GM12875 (cell line): ENCODE measurements around the gene ATM.
"Not testable (repeated sequence)": the region's sequence is repeated elsewhere in the genome, so short reads cannot be mapped to it uniquely, and the experiment has no call there.

Experiments
- H3K4me3 ChIP-seq: one replicate; pipeline ENCODE4 v1.5.1; 2011; ENCODE audit warnings: low read depth, low read length, control low read depth
- CTCF ChIP-seq: IDR thresholded peaks from 2 replicates; pipeline ENCODE4 v1.5.1; 2011; ENCODE audit warnings: low read depth, mild to moderate bottlenecking, control low read depth, inconsistent platforms, low read length, moderate library complexity, borderline replicate concordance; ENCODE audit not compliant: insufficient read depth

ATM gene

GRCh38 chr11:108369064-108369463, 146.2 kb downstream of the ATM start:
- TF ChIP-seq CTCF, result no peak

DNA sequence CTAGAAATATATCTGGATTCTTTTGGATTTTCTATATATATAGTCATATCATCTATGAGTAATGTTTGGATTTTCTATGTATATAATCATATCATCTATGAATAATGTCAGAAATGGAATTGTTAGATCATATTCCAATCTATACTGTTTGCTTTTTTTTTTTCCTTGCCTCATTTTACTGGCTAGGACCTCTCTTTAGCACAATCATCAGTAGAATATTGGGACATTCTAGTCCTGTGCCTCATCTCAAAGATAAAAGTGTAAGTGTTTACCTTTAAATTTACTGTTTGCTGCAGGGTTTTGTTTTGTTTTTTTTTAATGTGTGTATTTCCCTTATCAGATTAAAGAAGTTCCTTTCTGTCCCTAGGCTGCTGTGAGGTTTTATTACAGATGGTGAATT, 147.4 kb downstream of the ATM start:
- no peak for TF ChIP-seq CTCF
- no peak overlapping the region for H3K4me3 ChIP-seq

More at GRCh38 chr11:108369064-108369463, 146.2 kb downstream of the ATM start:
- H3K4me3 ChIP-seq, result no peak overlapping the region

DNA sequence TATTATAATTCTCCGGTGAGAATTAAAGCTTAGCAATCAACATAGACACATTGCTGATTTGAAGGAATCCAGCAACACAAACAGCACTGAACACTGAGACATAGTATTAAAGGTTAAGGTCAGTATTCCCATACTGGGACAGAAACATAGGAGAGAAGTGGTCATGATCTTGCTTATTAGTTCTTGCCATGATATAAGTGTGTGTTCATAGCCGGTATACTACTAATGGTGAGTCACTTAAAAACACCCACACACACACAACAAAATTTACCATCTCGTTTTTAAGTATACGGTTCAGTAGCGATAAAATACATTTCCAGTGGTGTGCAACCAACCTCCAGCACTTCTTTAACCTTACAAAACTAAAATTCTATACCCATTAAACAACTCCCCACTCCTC, 148.1 kb downstream of the ATM start:
- no peak overlapping the region for H3K4me3 ChIP-seq
- TF ChIP-seq CTCF, result no peak

DNA sequence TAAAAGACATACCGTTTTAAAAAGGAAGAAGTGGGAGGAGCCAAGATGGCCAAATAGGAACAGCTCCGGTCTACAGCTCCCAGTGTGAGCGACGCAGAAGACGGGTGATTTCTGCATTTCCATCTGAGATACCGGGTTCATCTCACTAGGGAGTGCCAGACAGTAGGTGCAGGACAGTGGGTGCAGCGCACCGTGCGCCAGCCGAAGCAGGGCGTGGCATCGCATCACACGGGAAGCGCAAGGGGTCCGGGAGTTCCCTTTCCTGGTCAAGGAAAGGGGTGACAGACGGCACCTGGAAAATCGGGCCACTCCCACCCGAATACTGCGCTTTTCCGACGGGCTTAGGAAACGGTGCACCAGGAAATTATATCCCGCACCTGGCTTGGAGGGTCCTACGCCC, 150.6 kb downstream of the ATM start:
- not testable (repeated sequence) for H3K4me3 ChIP-seq

DNA sequence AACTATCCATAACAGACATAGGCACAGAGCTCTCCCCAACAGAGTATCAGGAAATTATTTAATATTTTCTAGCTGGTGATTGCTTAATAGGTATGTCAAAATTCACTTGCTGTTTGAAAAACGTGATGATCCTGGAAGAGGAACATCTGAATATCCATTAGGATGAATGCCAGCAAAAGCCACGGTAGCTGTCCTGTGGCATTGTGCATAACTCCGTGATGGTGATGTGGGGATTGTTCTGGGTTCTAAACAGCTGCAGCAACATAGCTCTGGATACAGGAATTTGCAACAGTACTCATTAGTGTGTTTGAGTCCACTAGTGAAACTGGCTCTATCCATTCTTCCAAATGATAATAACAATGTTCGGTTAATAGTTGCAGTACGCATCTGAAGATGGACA, 165.7 kb downstream of the ATM start:
- no peak for TF ChIP-seq CTCF

DNA sequence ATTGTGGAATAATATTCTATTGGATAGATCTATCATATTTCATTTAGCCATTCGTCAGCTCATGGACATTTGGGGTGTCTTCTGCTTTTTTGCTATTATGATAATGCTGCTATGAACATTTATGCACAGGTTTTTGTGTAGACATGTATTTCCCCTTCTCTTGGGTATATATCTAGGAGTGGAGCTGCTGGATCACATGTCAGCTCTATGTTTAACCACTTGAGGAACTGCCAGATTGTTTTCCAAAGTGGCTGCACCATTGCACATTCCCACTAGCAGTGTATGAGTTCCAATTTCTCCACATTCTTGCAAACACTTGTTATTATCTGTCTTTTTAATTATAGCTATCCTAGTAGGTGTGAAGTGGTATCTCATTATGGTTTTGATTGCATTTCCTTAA, 169.5 kb downstream of the ATM start:
- no peak overlapping the region for H3K4me3 ChIP-seq
- TF ChIP-seq CTCF, result no peak

More for the DNA sequence above, 165.7 kb downstream of the ATM start:
- no peak overlapping the region for H3K4me3 ChIP-seq

GRCh38 chr11:108393046-108393445, 170.2 kb downstream of the ATM start:
- no peak for TF ChIP-seq CTCF
- no peak overlapping the region for H3K4me3 ChIP-seq

GRCh38 chr11:108394744-108395284, 171.9 kb downstream of the ATM start:
- TF ChIP-seq CTCF, result no peak
- no peak overlapping the region for H3K4me3 ChIP-seq

DNA sequence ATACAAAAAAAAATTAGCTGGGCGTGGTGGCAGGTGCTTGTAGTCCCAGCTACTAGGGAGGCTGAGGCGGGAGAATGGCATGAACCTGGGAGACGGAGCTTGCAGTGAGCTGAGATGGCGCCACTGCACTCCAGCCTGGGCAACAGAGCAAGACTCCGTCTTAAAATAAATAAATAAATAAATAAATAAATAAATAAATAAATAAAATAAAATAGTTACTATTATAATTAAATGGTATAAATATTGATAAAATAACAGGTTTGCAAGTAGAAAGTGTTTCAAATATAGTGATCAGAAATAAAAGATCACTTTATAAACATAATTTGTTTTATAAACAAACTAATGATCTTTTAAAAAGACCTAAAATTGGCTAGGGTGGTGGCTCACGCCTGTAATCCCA, 173.8 kb downstream of the ATM start:
- not testable (repeated sequence) for H3K4me3 ChIP-seq
